Thyroid gland (tissue), 4 donors: ENCODE measurements around the gene TMC1.

ENCODE experiments used
- CTCF ChIP-seq, 6 experiments: fragments of 200-600 bp in 3 of 6; fragments of 450-650 bp in 3 of 6; sonication (generic) in 3 of 6; IDR thresholded peaks; one replicate each; pipeline ENCODE4 v1.5.1; 2016 to 2019; ENCODE audit warnings: antibody characterized with exemption in 6 of 6, mild to moderate bottlenecking in 2 of 6, inconsistent platforms in 1 of 6, moderate library complexity in 1 of 6
- POLR2A ChIP-seq, 2 donors: fragments of 450-650 bp; IDR thresholded peaks; one replicate each; pipeline ENCODE4 v1.6.1; 2017; ENCODE audit warnings: antibody characterized with exemption in 2 of 2, mild to moderate bottlenecking in 2 of 2, moderate library complexity in 1 of 2

- TF ChIP-seq POLR2A (IDR thresholded peaks at IDR 0.05) (no peak), CTCF (IDR thresholded peaks at IDR 0.05) (no peak)
Measured at GRCh38 chr9:72789885-72790284, 268.5 kb downstream of the TMC1 start.
